ENCODE data around the gene NHEJ1.

The NHEJ1 gene

DNA sequence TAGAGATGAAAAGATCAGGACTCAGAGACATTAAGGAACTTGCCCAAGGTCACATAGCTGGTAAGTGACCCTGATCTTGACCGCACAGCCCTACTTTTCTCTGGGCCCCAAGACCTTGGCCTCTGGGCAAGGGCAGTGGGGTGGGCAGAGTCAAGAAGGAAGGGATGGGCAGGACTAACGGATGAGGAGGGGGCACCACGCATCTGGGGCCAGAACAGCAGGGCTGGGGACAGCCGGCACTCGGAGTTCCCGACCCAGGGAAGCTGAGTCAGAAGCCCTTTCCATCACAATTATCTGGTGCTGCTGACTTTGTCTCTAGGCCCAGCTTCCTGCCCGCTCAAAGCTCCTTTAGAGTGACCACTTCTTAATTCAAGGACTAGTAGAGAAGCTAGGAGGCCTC is 133.7 kb downstream of the NHEJ1 start:
- Histone ChIP-seq H3K4me1 (ENCODE audit: insufficient read depth, low read length) (no peaks in the 10 kb centered on the region), H3K9ac (ENCODE audit: low read depth, low read length) (no peak overlapping the region), H3K9me3 (ENCODE audit: insufficient read depth, low read depth, low read length) (no peaks in the 10 kb centered on the region), H3K36me3 (ENCODE audit: insufficient read depth, low read depth, low read length) (no peaks in the 10 kb centered on the region), H3K4me3 (ENCODE audit: low read length) (no peak overlapping the region), H3K27me3 (ENCODE audit: insufficient read depth, low read length) (no peaks in the 10 kb centered on the region; the same call in 1 of the 2 replicates), H3K27ac (ENCODE audit: low read length) (no peak overlapping the region)

DNA sequence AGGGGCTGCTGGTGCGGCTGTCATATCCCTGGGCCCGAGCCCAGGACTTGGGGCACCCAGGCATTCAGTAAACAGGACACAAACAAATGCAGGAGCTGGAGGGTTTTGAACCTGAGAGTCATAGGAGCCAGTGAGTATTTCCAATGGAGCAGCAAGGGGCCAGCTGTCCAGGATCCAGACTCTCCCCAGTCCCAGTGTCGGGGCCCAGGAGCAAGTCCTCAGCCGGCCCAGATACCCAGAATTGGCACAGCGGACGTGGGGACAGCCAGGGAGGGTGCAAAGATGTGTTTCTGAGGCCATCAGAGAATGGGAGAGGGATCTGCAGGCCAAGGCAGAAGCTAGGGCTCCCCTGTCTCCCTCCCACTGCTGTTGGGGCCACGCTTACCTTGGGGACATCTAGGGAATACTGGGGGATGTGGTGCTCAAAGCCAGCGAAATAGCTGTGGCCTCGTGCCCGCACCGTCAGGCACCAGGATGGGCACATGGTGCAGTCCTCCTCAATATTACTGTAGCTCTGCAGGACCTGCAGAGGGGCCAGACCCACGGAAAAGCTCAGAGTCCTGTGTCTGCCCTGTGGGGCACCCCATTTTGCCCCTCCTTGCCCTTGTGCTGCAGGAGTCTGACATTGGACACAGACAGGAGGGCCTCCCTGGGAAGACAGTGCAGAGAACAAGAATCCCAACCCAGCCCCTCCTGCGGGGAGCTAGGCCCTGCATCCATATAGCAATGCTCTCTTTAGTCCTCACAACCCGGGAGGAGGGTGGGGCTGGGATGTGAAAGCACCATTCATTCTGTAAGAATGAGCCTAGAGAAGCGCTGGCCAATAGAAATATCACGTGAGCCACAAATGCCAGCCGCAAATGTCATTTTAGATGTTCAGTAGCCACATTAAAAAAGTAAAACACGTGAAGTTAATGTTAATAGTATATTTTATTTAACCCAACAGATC is 134.7 kb downstream of the NHEJ1 start:
- H3K36me3 ChIP-seq (ENCODE audit: insufficient read depth, low read depth, low read length): no peaks in the 10 kb centered on the region
- no peak overlapping the region for H3K9ac ChIP-seq (ENCODE audit: low read depth, low read length)
- H3K9me3 ChIP-seq (ENCODE audit: insufficient read depth, low read depth, low read length): no peaks in the 10 kb centered on the region
- H3K27me3 ChIP-seq (ENCODE audit: insufficient read depth, low read length): no peaks in the 10 kb centered on the region; the same call in 1 of the 2 replicates
- H3K27ac ChIP-seq (ENCODE audit: low read length): no peak overlapping the region
- no peaks in the 10 kb centered on the region for H3K4me1 ChIP-seq (ENCODE audit: insufficient read depth, low read length)
- H3K4me3 ChIP-seq (ENCODE audit: low read length): no peak overlapping the region
